Left lung (tissue), 10 donors: ENCODE results near the gene ZFR2. TPM values are rescaled to one million over a fixed set of nuclear protein-coding genes. Genes with fewer than 3 reads are reported as not detected.
A peak's percentile ranks its signal among the peaks of the same experiment; 100 is the strongest.

Experiments used
- ATAC-seq: fragments of 200-7000 bp; cut with Tn5 transposase; one replicate; pipeline ENCODE4 v1.9.1; 2020; ENCODE audit warnings: moderate library complexity
- DNase-seq, 4 donors: peaks; one replicate each; pipeline ENCODE4 v3.0.0-alpha.2; 2013 to 2020
- H3K27ac ChIP-seq, 2 donors: fragments of 200-600 bp; sonication (generic) in 1 of 2; one replicate each; pipeline versions ENCODE4 v1.5.0 to v1.8.0; 2020 to 2021
- H3K27me3 ChIP-seq, 2 donors: fragments of 200-600 bp; sonication (generic) in 1 of 2; one replicate each; pipeline versions ENCODE4 v1.5.0 to v1.8.0; 2020 to 2021
- H3K36me3 ChIP-seq, 2 donors: fragments of 200-600 bp; sonication (generic) in 1 of 2; one replicate each; pipeline versions ENCODE4 v1.5.0 to v1.8.0; 2020 to 2021
- H3K4me1 ChIP-seq, 2 donors: fragments of 200-600 bp; one replicate each; pipeline ENCODE4 v1.8.0; 2021
- H3K4me3 ChIP-seq, 2 donors: fragments of 200-600 bp; sonication (generic) in 1 of 2; one replicate each; pipeline versions ENCODE4 v1.5.0 to v1.8.0; 2020 to 2021; ENCODE audit warnings: mild to moderate bottlenecking in 1 of 2
- H3K9me3 ChIP-seq, 2 donors: fragments of 200-600 bp; sonication (generic) in 1 of 2; one replicate each; pipeline versions ENCODE4 v1.5.0 to v1.8.0; 2020 to 2021
- CTCF ChIP-seq, 2 donors: fragments of 200-600 bp; sonication (generic) in 1 of 2; IDR thresholded peaks; one replicate each; pipeline versions ENCODE4 v1.5.0 to v1.8.0; 2021; ENCODE audit warnings: antibody characterized with exemption in 2 of 2
- intact Hi-C, 2 donors: fragments of 100-400 bp; cut with DNase I; formaldehyde crosslinking; loops; one replicate each; pipeline versions ENCODE4 v1.11.2 to v1.14.2; 2022
- polyA plus RNA-seq, 6 donors: library from polyadenylated mRNA; unstranded; fragments of 120-200 nt; gene quantifications; one replicate each; pipeline ENCODE4 v1.2.1, GENCODE V29; 2013; ENCODE audit not compliant: insufficient read length in 6 of 6
- total RNA-seq, 2 donors: library from RNA; stranded (reverse); fragmentation: NEBNext Ultra II Directional; extraction: Animal tissue kit (Norgen Biotek cat#: 25700); gene quantifications; one replicate each; pipeline ENCODE4 v1.2.1, GENCODE V29; 2021
- donor health status: DM: no; HTN: yes; CAD: no.
- donor health status: DM: no; HTN: no; CAD: no.

Gene ZFR2
- total and polyA plus RNA-seq, 8 donors, result 0.18 to 0.99 (median 0.51) TPM

GRCh38 chr19:3765121-3765520 is 103.7 kb downstream of the ZFR2 start:
- intact Hi-C loops, result no loop called here
- DNase-seq (no peak), ATAC-seq (no peak)
- no peaks in the 10 kb centered on the region for H3K27me3 ChIP-seq
- TF ChIP-seq CTCF (IDR thresholded peaks at IDR 0.05), result no peak
- no peak overlapping the region for H3K4me3 ChIP-seq
- no peak overlapping the region for H3K27ac ChIP-seq
- H3K36me3 ChIP-seq, result peaks cover 0 to 51% of the 10 kb centered on the region in 2 donors
- no peaks in the 10 kb centered on the region for H3K9me3 ChIP-seq
- H3K4me1 ChIP-seq, result peaks cover 0 to 39% of the 10 kb centered on the region in 2 donors

GRCh38 chr19:3762501-3763459 is 106.1 kb downstream of the ZFR2 start, which contains the start of gene MRPL54:
Gene MRPL54, plus strand, starts transcription at chr19:3762682. Its CDS starts 19 bp downstream, at chr19:3762701.
- Histone ChIP-seq H3K27me3 (no peaks in the 10 kb centered on the region), H3K9me3 (no peaks in the 10 kb centered on the region), H3K4me1 (peaks cover 3 to 55% of the 10 kb centered on the region in 2 donors), H3K27ac (peak within 1 kb of the TSS; percentile 98 to 99), H3K4me3 (peak within 1 kb of the TSS; percentile 59 to 93), H3K36me3 (peaks cover 0 to 49% of the 10 kb centered on the region in 2 donors)
- ATAC-seq (peak; percentile 93), DNase-seq (peak; percentile 99 to 100 (median 100))
- no peak for TF ChIP-seq CTCF (IDR thresholded peaks at IDR 0.05)
- intact Hi-C loops, result no loop called here

GRCh38 chr19:3762130-3762473 is 106.7 kb downstream of the ZFR2 start:
- Histone ChIP-seq H3K4me1 (peaks cover 3 to 55% of the 10 kb centered on the region in 2 donors), H3K4me3 (peak overlapping the region in 1 of 2 donors; percentile 59), H3K27me3 (no peaks in the 10 kb centered on the region), H3K9me3 (no peaks in the 10 kb centered on the region), H3K27ac (peak overlapping the region; percentile 98 to 99), H3K36me3 (peaks cover 0 to 49% of the 10 kb centered on the region in 2 donors)
- intact Hi-C loops, result no loop called here
- DNase-seq (no peak), ATAC-seq (no peak)
- no peak for TF ChIP-seq CTCF (IDR thresholded peaks at IDR 0.05)

- Histone ChIP-seq H3K4me1 (peaks cover 3 to 52% of the 10 kb centered on the region in 2 donors), H3K9me3 (no peaks in the 10 kb centered on the region), H3K4me3 (peak within 1 kb of the TSS; percentile 59 to 93), H3K27me3 (no peaks in the 10 kb centered on the region), H3K36me3 (peaks cover 0 to 46% of the 10 kb centered on the region in 2 donors), H3K27ac (peak within 1 kb of the TSS; percentile 98 to 99)
- ATAC-seq (peak; percentile 73), DNase-seq (peak; percentile 83 to 98 (median 94))
- intact Hi-C loops, result no loop called here
- peak; percentile 57 to 67 for TF ChIP-seq CTCF (IDR thresholded peaks at IDR 0.05)
Measured at GRCh38 chr19:3761382-3762129, 107.3 kb downstream of the ZFR2 start, which contains the start of gene APBA3. Gene APBA3, minus strand, starts transcription at chr19:3761692. Its CDS starts 1,428 bp downstream, at chr19:3760264.
